ENCODE measurements around the gene ARHGEF12.

The ARHGEF12 gene

DNA sequence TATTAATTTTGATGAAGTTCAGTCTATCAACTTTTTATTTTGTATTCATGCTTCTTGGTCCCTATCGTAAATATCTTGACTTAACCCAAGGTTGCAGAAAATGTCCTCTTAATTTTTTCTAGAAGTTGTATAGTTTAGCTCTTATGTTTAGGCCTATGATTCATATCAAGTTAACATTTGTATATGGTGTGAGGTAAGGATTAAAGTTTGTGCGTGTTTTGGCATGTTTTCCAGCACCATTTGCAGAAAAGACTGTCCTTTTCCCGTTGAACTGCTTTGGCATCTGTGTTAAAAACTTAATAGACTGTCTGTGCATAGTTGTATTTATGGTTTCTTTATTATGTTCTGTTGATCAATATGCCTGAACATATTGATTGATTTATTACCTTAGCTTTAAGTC is 42.3 kb downstream of the ARHGEF12 start:
- ATAC-seq (ENCODE audit: low read depth) (no peak), DNase-seq (ENCODE audit: low spot score) (no peak)
- no peaks in the 10 kb centered on the region for H3K36me3 ChIP-seq (ENCODE audit: low read depth)
- peaks cover 5% of the 10 kb centered on the region for H3K9me3 ChIP-seq (ENCODE audit: severe bottlenecking)
- no peaks in the 10 kb centered on the region for H3K27me3 ChIP-seq (ENCODE audit: insufficient read depth, poor library complexity, severe bottlenecking)
- no peak overlapping the region for H3K4me3 ChIP-seq (ENCODE audit: severe bottlenecking)
- TF ChIP-seq, protein P1, sequence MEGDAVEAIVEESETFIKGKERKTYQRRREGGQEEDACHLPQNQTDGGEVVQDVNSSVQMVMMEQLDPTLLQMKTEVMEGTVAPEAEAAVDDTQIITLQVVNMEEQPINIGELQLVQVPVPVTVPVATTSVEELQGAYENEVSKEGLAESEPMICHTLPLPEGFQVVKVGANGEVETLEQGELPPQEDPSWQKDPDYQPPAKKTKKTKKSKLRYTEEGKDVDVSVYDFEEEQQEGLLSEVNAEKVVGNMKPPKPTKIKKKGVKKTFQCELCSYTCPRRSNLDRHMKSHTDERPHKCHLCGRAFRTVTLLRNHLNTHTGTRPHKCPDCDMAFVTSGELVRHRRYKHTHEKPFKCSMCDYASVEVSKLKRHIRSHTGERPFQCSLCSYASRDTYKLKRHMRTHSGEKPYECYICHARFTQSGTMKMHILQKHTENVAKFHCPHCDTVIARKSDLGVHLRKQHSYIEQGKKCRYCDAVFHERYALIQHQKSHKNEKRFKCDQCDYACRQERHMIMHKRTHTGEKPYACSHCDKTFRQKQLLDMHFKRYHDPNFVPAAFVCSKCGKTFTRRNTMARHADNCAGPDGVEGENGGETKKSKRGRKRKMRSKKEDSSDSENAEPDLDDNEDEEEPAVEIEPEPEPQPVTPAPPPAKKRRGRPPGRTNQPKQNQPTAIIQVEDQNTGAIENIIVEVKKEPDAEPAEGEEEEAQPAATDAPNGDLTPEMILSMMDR (IDR thresholded peaks at IDR 0.05; ENCODE audit: poor library complexity, severe bottlenecking): no peak
- H3K4me1 ChIP-seq (ENCODE audit: insufficient read depth, poor library complexity, severe bottlenecking): peaks cover 37% of the 10 kb centered on the region
- H3K27ac ChIP-seq (ENCODE audit: poor library complexity, severe bottlenecking): no peak overlapping the region

DNA sequence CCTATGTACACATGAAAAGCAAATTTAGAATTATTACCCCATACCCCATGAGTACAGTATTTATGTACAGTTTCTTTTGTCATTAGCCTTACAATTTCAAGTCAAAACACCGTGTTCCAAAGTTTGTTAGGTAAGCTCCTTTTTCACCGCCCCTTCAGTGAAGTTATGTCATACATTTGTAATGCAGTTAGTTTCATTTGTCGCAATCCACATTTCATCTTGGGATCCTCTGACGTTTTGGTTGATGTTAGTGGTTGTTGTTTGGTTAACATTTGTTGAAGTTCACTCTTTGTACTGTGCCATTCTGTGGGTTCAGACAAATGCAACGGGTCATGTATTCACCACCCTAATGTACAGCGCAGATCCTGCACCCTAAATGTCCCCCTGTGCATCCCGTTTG is 45.2 kb downstream of the ARHGEF12 start:
- no peak overlapping the region for H3K27ac ChIP-seq (ENCODE audit: poor library complexity, severe bottlenecking)
- peaks cover 38% of the 10 kb centered on the region for H3K4me1 ChIP-seq (ENCODE audit: insufficient read depth, poor library complexity, severe bottlenecking)
- H3K27me3 ChIP-seq (ENCODE audit: insufficient read depth, poor library complexity, severe bottlenecking): no peaks in the 10 kb centered on the region
- no peaks in the 10 kb centered on the region for H3K36me3 ChIP-seq (ENCODE audit: low read depth)
- ATAC-seq (ENCODE audit: low read depth) (no peak), DNase-seq (ENCODE audit: low spot score) (no peak)
- peaks cover 5% of the 10 kb centered on the region for H3K9me3 ChIP-seq (ENCODE audit: severe bottlenecking)
- H3K4me3 ChIP-seq (ENCODE audit: severe bottlenecking): no peak overlapping the region
- TF ChIP-seq, protein P1 (IDR thresholded peaks at IDR 0.05; ENCODE audit: poor library complexity, severe bottlenecking): no peak

DNA sequence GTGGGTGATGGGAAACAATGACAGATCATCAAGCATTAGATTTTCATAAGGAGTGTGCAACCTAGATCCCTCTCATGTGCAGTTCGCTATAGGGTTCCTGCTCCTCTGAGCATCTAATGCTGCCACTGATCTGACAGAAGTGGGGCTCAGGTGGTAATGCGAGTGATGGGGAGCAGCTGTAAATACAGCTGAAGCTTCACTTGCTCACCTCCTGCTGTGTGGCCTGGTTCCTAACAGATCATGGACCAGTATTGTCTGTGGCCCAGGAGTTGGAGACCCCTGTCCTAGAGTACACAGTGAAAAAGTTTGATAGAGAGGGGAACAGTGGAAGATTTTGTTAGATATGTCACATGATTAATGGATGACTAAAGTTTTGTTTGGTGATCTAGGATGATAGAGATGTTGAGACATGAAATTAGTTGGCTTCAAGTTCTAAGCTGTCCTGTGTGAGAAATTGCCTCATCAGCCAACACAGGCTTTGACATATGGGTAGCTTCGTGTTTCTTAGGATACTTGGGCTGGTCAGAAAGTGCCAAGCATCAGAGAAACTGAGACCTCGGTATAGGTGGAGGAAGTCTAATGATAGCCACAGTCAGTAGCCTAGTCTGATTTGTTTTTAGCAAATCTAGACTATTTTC is 47.4 kb downstream of the ARHGEF12 start:
- no peak overlapping the region for H3K27ac ChIP-seq (ENCODE audit: poor library complexity, severe bottlenecking)
- peaks cover 40% of the 10 kb centered on the region for H3K4me1 ChIP-seq (ENCODE audit: insufficient read depth, poor library complexity, severe bottlenecking)
- peak; percentile 61 for ATAC-seq (ENCODE audit: low read depth)
- TF ChIP-seq, protein P1 (IDR thresholded peaks at IDR 0.05; ENCODE audit: poor library complexity, severe bottlenecking): no peak
- no peaks in the 10 kb centered on the region for H3K27me3 ChIP-seq (ENCODE audit: insufficient read depth, poor library complexity, severe bottlenecking)
- H3K4me3 ChIP-seq (ENCODE audit: severe bottlenecking): no peak overlapping the region
- no peak for DNase-seq (ENCODE audit: low spot score)
- H3K36me3 ChIP-seq (ENCODE audit: low read depth): no peaks in the 10 kb centered on the region
- H3K9me3 ChIP-seq (ENCODE audit: severe bottlenecking): no peaks in the 10 kb centered on the region

DNA sequence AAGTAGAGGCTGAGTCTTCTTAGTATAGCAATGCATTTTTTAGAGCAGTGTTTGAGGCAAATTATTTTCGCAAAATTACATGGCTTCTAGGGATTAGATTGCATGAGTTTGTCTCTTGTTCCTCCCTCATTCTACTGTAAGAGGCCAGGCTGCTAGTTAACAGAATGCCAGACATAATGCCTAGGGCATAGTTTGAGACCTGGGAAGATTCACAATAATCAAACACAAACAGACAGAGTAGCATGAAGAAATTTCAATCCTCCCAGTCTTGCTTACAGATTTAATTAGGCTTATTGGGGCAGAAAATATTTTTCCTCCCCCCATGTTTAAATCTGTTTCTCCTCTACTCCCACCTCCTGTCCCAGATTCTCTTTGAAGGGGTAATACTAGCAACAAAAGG is 48.3 kb downstream of the ARHGEF12 start:
- no peaks in the 10 kb centered on the region for H3K36me3 ChIP-seq (ENCODE audit: low read depth)
- no peak for DNase-seq (ENCODE audit: low spot score)
- TF ChIP-seq, protein P1 (IDR thresholded peaks at IDR 0.05; ENCODE audit: poor library complexity, severe bottlenecking): no peak
- no peaks in the 10 kb centered on the region for H3K27me3 ChIP-seq (ENCODE audit: insufficient read depth, poor library complexity, severe bottlenecking)
- H3K9me3 ChIP-seq (ENCODE audit: severe bottlenecking): no peaks in the 10 kb centered on the region
- peaks cover 32% of the 10 kb centered on the region for H3K4me1 ChIP-seq (ENCODE audit: insufficient read depth, poor library complexity, severe bottlenecking)
- H3K27ac ChIP-seq (ENCODE audit: poor library complexity, severe bottlenecking): no peak overlapping the region
- ATAC-seq (ENCODE audit: low read depth): no peak
- no peak overlapping the region for H3K4me3 ChIP-seq (ENCODE audit: severe bottlenecking)

DNA sequence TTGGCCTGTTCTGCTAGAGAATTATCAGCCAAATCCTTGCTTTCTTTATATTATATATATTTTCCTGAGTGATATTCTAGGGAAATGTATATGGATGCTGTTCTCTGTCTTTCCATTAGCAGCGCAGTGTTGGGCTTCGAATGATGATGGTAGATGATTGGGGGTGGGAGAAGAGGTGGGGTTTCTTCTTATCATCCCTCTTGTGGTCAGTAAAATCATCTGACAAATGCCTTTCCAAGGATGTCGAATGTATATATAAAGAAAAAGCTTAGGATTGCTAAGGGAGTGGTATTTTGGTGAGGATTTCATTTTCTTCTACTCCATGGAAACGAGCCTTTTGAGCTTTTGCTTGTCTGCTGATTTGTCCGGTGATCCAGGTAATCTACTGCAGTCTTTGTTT is 48.9 kb downstream of the ARHGEF12 start:
- Histone ChIP-seq H3K27ac (ENCODE audit: poor library complexity, severe bottlenecking) (no peak overlapping the region), H3K36me3 (ENCODE audit: low read depth) (no peaks in the 10 kb centered on the region), H3K27me3 (ENCODE audit: insufficient read depth, poor library complexity, severe bottlenecking) (no peaks in the 10 kb centered on the region), H3K4me1 (ENCODE audit: insufficient read depth, poor library complexity, severe bottlenecking) (peaks cover 32% of the 10 kb centered on the region), H3K4me3 (ENCODE audit: severe bottlenecking) (no peak overlapping the region), H3K9me3 (ENCODE audit: severe bottlenecking) (no peaks in the 10 kb centered on the region)
- ATAC-seq (ENCODE audit: low read depth): no peak
- no peak for DNase-seq (ENCODE audit: low spot score)
- TF ChIP-seq, protein P1 (IDR thresholded peaks at IDR 0.05; ENCODE audit: poor library complexity, severe bottlenecking): no peak

Data from RWPE2 (cell line).